Mesenchymal stem cell (in vitro differentiated cells and primary cell): Measurements from ENCODE around the gene PTER.

ENCODE experiments used
- DNase-seq: peaks from one replicate; pipeline ENCODE4 v3.0.0-alpha.2; 2013
- H2AFZ ChIP-seq: one replicate; pipeline ENCODE4 v1.6.1; 2013; ENCODE audit warnings: low read depth, mild to moderate bottlenecking, control low read depth, inconsistent platforms, low read length, moderate library complexity
- H2AK5ac ChIP-seq: 2 replicates; pipeline ENCODE4 v1.6.1; 2013; ENCODE audit warnings: low read length, moderate library complexity, mild to moderate bottlenecking, inconsistent platforms; ENCODE audit not compliant: severe bottlenecking
- H2BK120ac ChIP-seq: one replicate; pipeline ENCODE4 v1.6.1; 2013; ENCODE audit warnings: low read depth, mild to moderate bottlenecking, inconsistent platforms, low read length, moderate library complexity
- H2BK12ac ChIP-seq, 2 experiments: one replicate each; pipeline ENCODE4 v1.6.1; 2013; ENCODE audit warnings: inconsistent platforms in 2 of 2, low read length in 2 of 2, mild to moderate bottlenecking in 2 of 2, moderate library complexity in 2 of 2, control low read depth in 1 of 2
- H2BK15ac ChIP-seq: one replicate; pipeline ENCODE4 v1.6.1; 2013; ENCODE audit warnings: mild to moderate bottlenecking, low read depth, inconsistent platforms; ENCODE audit not compliant: poor library complexity, severe bottlenecking
- H2BK5ac ChIP-seq: 2 replicates; pipeline ENCODE4 v1.6.1; 2013; ENCODE audit warnings: low read depth, mild to moderate bottlenecking, low read length, control low read depth, inconsistent platforms; ENCODE audit not compliant: poor library complexity, severe bottlenecking
- H3K14ac ChIP-seq, 2 experiments: one replicate each; pipeline ENCODE4 v1.6.1; 2013; ENCODE audit warnings: inconsistent platforms in 2 of 2, low read length in 2 of 2, control low read depth in 1 of 2, mild to moderate bottlenecking in 1 of 2, moderate library complexity in 1 of 2
- H3K18ac ChIP-seq, 2 experiments: one replicate each; pipeline ENCODE4 v1.6.1; 2013; ENCODE audit warnings: inconsistent platforms in 2 of 2, low read length in 2 of 2, control low read depth in 1 of 2, low read depth in 1 of 2, mild to moderate bottlenecking in 1 of 2
- H3K23ac ChIP-seq, 2 experiments: one replicate each; pipeline ENCODE4 v1.6.1; 2013; ENCODE audit warnings: inconsistent platforms in 2 of 2, low read length in 2 of 2, mild to moderate bottlenecking in 2 of 2, moderate library complexity in 2 of 2, control low read depth in 1 of 2
- H3K27ac ChIP-seq: 2 replicates; pipeline ENCODE4 v1.5.1; 2013; ENCODE audit warnings: mild to moderate bottlenecking, moderate library complexity, low read length, control low read depth, inconsistent platforms; ENCODE audit not compliant: poor library complexity, severe bottlenecking
- H3K27me3 ChIP-seq, 2 experiments: 2 replicates each; pipeline versions ENCODE4 v1.6.1 to v1.7.0; 2013; ENCODE audit warnings: low read length in 2 of 2, mild to moderate bottlenecking in 2 of 2, moderate library complexity in 2 of 2, control low read depth in 1 of 2, inconsistent platforms in 1 of 2; ENCODE audit not compliant: control insufficient read depth in 1 of 2, insufficient read depth in 1 of 2
- H3K36me3 ChIP-seq, 2 experiments: 2 replicates each; pipeline versions ENCODE4 v1.6.1 to v1.7.0; 2013; ENCODE audit warnings: low read length in 2 of 2, control low read depth in 1 of 2, inconsistent platforms in 1 of 2, low read depth in 1 of 2, mild to moderate bottlenecking in 1 of 2; ENCODE audit not compliant: insufficient read depth in 2 of 2, control insufficient read depth in 1 of 2
- H3K4ac ChIP-seq, 2 experiments: one replicate each; pipeline ENCODE4 v1.6.1; 2013; ENCODE audit warnings: inconsistent platforms in 2 of 2, low read length in 2 of 2, mild to moderate bottlenecking in 2 of 2, moderate library complexity in 2 of 2, control low read depth in 1 of 2, low read depth in 1 of 2
- H3K4me1 ChIP-seq: 2 replicates; pipeline ENCODE4 v1.6.1; 2013; ENCODE audit warnings: low read depth, low read length, control low read depth; ENCODE audit not compliant: control insufficient read depth, insufficient read depth
- H3K4me2 ChIP-seq: 2 replicates; pipeline ENCODE4 v1.6.1; 2013; ENCODE audit warnings: low read length, mild to moderate bottlenecking, inconsistent platforms; ENCODE audit not compliant: poor library complexity, severe bottlenecking
- H3K4me3 ChIP-seq, 2 experiments: 2 replicates each; pipeline versions ENCODE4 v1.5.1 to v1.7.0; 2013; ENCODE audit warnings: low read length in 2 of 2, mild to moderate bottlenecking in 2 of 2, control low read depth in 1 of 2, low read depth in 1 of 2; ENCODE audit not compliant: insufficient read depth in 1 of 2
- H3K79me1 ChIP-seq: replicated peaks from 2 replicates; pipeline ENCODE4 v1.6.1; 2013; ENCODE audit warnings: mild to moderate bottlenecking, control low read depth, low read length, inconsistent platforms; ENCODE audit not compliant: poor library complexity, severe bottlenecking
- H3K9ac ChIP-seq: 2 replicates; pipeline ENCODE4 v1.7.0; 2013; ENCODE audit warnings: mild to moderate bottlenecking, low read length, moderate library complexity
- H3K9me3 ChIP-seq: 2 replicates; pipeline ENCODE4 v1.7.0; 2013; ENCODE audit warnings: mild to moderate bottlenecking, low read length; ENCODE audit not compliant: control insufficient read depth
- H4K8ac ChIP-seq: one replicate; pipeline ENCODE4 v1.6.1; 2013; ENCODE audit warnings: inconsistent platforms, mild to moderate bottlenecking, low read length, moderate library complexity
- H4K91ac ChIP-seq: one replicate; pipeline ENCODE4 v1.6.1; 2013; ENCODE audit warnings: mild to moderate bottlenecking, low read length, inconsistent platforms
- WGBS: methylation state at CpG from one replicate; pipeline ENCODE4 v1.1.7; 2013; ENCODE audit warnings: mixed read lengths; 5-methylcytosine and 5-hydroxymethylcytosine counted together

The PTER gene

DNA sequence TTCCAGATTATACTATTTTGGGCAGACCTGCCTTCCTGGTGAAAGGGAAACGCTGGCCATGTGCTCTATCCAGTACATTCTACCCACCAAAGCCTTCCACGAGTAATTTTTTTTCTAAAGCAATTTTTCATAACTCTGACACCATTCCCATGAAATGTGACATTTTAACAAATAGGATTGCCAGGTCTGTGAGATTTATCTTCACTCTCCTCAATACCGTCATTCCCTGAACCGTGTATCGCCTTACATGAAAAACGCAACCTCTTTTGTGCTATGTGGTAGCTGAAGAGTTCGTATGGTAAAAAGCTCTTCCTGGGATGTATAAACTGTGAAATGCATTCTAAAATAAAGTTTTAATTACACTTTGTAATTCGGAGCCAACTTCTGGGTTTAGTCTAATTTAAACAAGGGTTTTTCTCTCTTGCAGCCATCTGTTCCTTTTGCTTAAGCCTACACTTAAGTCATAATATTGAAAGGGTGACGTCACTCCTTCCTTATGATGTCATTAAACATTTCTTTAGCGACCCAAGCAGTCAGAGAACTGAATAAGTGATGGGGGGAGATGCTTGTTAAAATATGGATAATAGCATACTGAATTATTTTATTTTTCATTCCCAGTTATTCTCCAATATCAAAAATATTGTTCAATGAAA, 57.2 kb downstream of the PTER start:
- no peak overlapping the region for H3K9ac ChIP-seq
- H2AFZ ChIP-seq, result no peak overlapping the region
- no peaks in the 10 kb centered on the region for H3K4me1 ChIP-seq
- no peak overlapping the region for H2BK120ac ChIP-seq
- H3K27ac ChIP-seq, result no peak overlapping the region
- no peak for DNase-seq
- no peak overlapping the region for H4K91ac ChIP-seq
- no peak overlapping the region for H3K23ac ChIP-seq
- peaks cover 0 to under 1% of the 10 kb centered on the region in 2 experiments for H3K36me3 ChIP-seq
- no peak overlapping the region for H3K18ac ChIP-seq
- 90% methylated on average over 2 of the region's 10 CpGs for WGBS
- H3K4me3 ChIP-seq, result no peak overlapping the region
- no peak overlapping the region for H2BK12ac ChIP-seq
- no peak overlapping the region for H2AK5ac ChIP-seq
- no peak overlapping the region for H2BK5ac ChIP-seq
- no peaks in the 10 kb centered on the region for H3K9me3 ChIP-seq
- no peak overlapping the region for H3K4ac ChIP-seq
- no peak overlapping the region for H4K8ac ChIP-seq
- H3K27me3 ChIP-seq, result no peaks in the 10 kb centered on the region
- no peak overlapping the region for H2BK15ac ChIP-seq
- H3K4me2 ChIP-seq, result no peak overlapping the region
- no peak overlapping the region for H3K14ac ChIP-seq
- H3K79me1 ChIP-seq, result no peaks in the 10 kb centered on the region

DNA sequence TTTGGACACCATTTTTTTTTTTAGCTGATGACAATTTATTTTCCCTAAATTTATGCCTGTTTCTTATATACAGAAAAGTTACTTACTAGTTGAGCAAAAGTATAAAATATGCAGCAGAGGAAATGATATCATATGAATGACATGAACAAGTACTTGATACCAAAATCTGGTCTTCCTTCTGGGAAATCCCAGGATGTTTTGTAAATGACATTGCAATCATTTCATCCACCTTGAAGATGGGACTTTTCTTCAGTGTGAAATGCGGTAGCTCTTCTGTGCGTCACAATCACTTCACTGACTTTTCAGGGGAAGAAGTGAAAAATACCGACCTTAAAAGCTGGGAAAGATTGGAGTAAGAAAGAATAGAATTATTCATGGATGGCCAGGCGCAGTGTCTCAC, 61.1 kb downstream of the PTER start:
- 91% methylated on average over 4 of the region's 4 CpGs for WGBS
- Histone ChIP-seq H2BK120ac (no peak overlapping the region), H3K9me3 (no peaks in the 10 kb centered on the region), H2BK5ac (no peak overlapping the region), H2BK15ac (no peak overlapping the region), H3K4me2 (no peak overlapping the region), H3K79me1 (no peaks in the 10 kb centered on the region), H3K4me3 (no peak overlapping the region), H4K91ac (no peak overlapping the region), H3K14ac (no peak overlapping the region), H2AK5ac (no peak overlapping the region), H3K36me3 (no peaks in the 10 kb centered on the region), H4K8ac (no peak overlapping the region), H3K18ac (no peak overlapping the region), H3K4me1 (no peaks in the 10 kb centered on the region), H2BK12ac (no peak overlapping the region), H3K27me3 (no peaks in the 10 kb centered on the region), H3K23ac (no peak overlapping the region), H2AFZ (no peak overlapping the region), H3K9ac (no peak overlapping the region), H3K27ac (no peak overlapping the region), H3K4ac (no peak overlapping the region)
- DNase-seq, result no peak

DNA sequence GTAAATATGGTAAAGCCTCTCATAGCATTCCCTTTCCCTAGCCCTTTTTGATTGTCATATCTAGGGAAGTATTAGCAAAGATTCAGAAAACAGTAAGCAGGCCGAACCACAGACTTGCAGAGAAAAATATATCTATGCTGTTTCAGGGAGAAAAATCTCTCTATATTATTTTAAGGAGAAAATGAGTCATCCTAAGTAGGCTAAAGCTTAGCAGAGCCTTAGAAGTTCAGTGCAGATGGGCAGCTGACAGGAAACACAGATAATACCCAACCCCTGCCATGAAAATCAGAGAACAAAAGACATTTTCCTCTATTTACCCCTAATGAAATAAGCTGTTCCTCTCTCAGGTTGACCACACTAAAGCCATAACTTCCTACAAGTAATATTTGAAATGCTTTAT, 68.4 kb downstream of the PTER start:
- Histone ChIP-seq H3K79me1 (no peaks in the 10 kb centered on the region), H4K91ac (no peak overlapping the region), H2BK15ac (no peak overlapping the region), H3K4me3 (no peak overlapping the region), H3K27ac (no peak overlapping the region), H2BK120ac (no peak overlapping the region), H2BK5ac (no peak overlapping the region), H2BK12ac (no peak overlapping the region), H3K4me1 (no peaks in the 10 kb centered on the region), H3K23ac (no peak overlapping the region), H3K27me3 (no peaks in the 10 kb centered on the region), H3K14ac (no peak overlapping the region), H3K36me3 (no peaks in the 10 kb centered on the region), H2AK5ac (no peak overlapping the region), H3K4me2 (no peak overlapping the region), H2AFZ (no peak overlapping the region), H3K9ac (no peak overlapping the region), H3K18ac (no peak overlapping the region), H3K9me3 (no peaks in the 10 kb centered on the region), H4K8ac (no peak overlapping the region), H3K4ac (no peak overlapping the region)
- no CpG with 5 or more reads among the region's 1 CpG for WGBS
- DNase-seq, result peak; percentile 12

DNA sequence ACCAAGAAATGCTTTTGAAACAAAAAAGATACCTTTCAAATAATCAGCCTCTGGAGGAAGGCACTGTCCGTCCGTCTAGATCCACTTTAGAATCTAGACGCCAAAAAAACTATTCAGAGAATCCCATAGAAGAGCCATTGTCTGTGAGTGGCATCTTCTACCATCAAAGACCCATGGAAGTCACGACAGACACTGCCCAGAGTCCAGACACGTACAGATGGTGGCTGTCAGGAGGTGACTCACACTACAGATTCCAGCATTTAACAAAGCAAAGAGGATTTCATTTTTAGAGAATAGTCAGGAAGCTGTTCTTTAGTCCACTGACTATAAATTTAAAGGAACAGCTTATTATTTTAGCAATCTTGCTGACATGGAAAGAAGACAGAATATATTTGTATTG, 73.2 kb downstream of the PTER start:
- H2BK15ac ChIP-seq, result no peak overlapping the region
- H2BK5ac ChIP-seq, result no peak overlapping the region
- no peak overlapping the region for H3K4ac ChIP-seq
- H3K27me3 ChIP-seq, result no peaks in the 10 kb centered on the region
- H3K14ac ChIP-seq, result no peak overlapping the region
- no peak overlapping the region for H2BK120ac ChIP-seq
- peak; percentile 42 for DNase-seq
- no peaks in the 10 kb centered on the region for H3K4me1 ChIP-seq
- H3K27ac ChIP-seq, result no peak overlapping the region
- H3K4me3 ChIP-seq, result no peak overlapping the region
- H4K91ac ChIP-seq, result no peak overlapping the region
- H3K23ac ChIP-seq, result no peak overlapping the region
- WGBS, result 53% methylated on average over 3 of the region's 5 CpGs
- H3K36me3 ChIP-seq, result no peaks in the 10 kb centered on the region
- no peak overlapping the region for H2AK5ac ChIP-seq
- no peak overlapping the region for H4K8ac ChIP-seq
- H3K79me1 ChIP-seq, result no peaks in the 10 kb centered on the region
- no peak overlapping the region for H3K18ac ChIP-seq
- no peak overlapping the region for H3K4me2 ChIP-seq
- H2BK12ac ChIP-seq, result no peak overlapping the region
- no peak overlapping the region for H2AFZ ChIP-seq
- H3K9me3 ChIP-seq, result no peaks in the 10 kb centered on the region
- H3K9ac ChIP-seq, result no peak overlapping the region
